Panc1 (cell line): ENCODE measurements around the gene KIAA1958.

Experiments
- CTCF ChIP-seq: fragments of 450-650 bp; IDR thresholded peaks from 2 replicates; pipeline ENCODE4 v1.5.1; 2017; ENCODE audit warnings: mild to moderate bottlenecking
- POLR2AphosphoS5 ChIP-seq: IDR thresholded peaks from 2 replicates; pipeline ENCODE4 v1.6.1; 2012; ENCODE audit warnings: mild to moderate bottlenecking, low read depth, low read length, moderate library complexity
- REST ChIP-seq, 2 experiments: IDR thresholded peaks; 2 replicates each; pipeline ENCODE4 v1.6.1; 2011 to 2012; ENCODE audit warnings: low read depth in 2 of 2, control low read depth in 1 of 2, low read length in 1 of 2, mild to moderate bottlenecking in 1 of 2, moderate library complexity in 1 of 2; ENCODE audit not compliant: insufficient read depth in 1 of 2

GRCh38 chr9:112532427-112532826 lies 45.8 kb downstream of the KIAA1958 start:
- no peak for TF ChIP-seq CTCF
- TF ChIP-seq POLR2AphosphoS5: no peak
- TF ChIP-seq REST (IDR thresholded peaks at IDR 0.05; ENCODE audit: insufficient read depth in 1 of 2, low read depth in 2 of 2, low read length in 1 of 2): no peak
